Esophagus squamous epithelium (tissue), 4 donors: ENCODE data around the gene CATSPER3.

Experiments used
- POLR2A ChIP-seq, 4 donors: fragments of 450-650 bp; IDR thresholded peaks; one replicate each; pipeline ENCODE4 v1.6.1; 2017; ENCODE audit warnings: antibody characterized with exemption in 4 of 4, mild to moderate bottlenecking in 4 of 4, moderate library complexity in 3 of 4
- TF ChIP-seq, protein P1 (sequence below), 6 experiments: fragments of 450-650 bp in 4 of 6; fragments of 200-600 bp in 2 of 6; sonication (generic) in 2 of 6; IDR thresholded peaks; one replicate each; pipeline ENCODE4 v1.5.1; 2016 to 2019; ENCODE audit warnings: antibody characterized with exemption in 6 of 6, mild to moderate bottlenecking in 4 of 6, moderate library complexity in 4 of 6

DNA sequence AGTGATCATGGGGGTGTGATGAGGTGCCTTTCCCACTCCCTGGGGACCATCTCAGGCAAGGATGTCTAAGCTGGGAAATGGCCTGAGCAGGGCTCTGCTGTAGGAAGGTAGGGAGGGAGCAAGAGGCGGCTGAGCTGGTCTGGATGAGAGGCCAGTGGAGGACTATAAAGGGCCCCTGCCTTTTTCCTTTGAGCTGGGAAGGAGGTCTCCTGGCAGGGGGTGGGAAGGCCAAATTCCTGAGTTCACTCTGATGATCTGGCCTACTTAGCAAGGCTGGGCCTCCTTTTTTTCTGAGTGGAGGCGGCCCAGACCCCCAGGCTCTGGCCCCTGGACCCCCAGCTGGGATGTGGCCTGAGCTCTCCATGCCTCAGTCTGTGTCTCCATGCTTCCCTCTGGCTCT, 80.6 kb downstream of the CATSPER3 start:
- TF ChIP-seq, protein P1, sequence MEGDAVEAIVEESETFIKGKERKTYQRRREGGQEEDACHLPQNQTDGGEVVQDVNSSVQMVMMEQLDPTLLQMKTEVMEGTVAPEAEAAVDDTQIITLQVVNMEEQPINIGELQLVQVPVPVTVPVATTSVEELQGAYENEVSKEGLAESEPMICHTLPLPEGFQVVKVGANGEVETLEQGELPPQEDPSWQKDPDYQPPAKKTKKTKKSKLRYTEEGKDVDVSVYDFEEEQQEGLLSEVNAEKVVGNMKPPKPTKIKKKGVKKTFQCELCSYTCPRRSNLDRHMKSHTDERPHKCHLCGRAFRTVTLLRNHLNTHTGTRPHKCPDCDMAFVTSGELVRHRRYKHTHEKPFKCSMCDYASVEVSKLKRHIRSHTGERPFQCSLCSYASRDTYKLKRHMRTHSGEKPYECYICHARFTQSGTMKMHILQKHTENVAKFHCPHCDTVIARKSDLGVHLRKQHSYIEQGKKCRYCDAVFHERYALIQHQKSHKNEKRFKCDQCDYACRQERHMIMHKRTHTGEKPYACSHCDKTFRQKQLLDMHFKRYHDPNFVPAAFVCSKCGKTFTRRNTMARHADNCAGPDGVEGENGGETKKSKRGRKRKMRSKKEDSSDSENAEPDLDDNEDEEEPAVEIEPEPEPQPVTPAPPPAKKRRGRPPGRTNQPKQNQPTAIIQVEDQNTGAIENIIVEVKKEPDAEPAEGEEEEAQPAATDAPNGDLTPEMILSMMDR (IDR thresholded peaks at IDR 0.05) = no peak
- TF ChIP-seq POLR2A (IDR thresholded peaks at IDR 0.05) = no peak
